Progenitor cell of endocrine pancreas (in vitro differentiated cells): Measurements from ENCODE around the gene PPP5C. TPM values are rescaled to one million over a fixed set of nuclear protein-coding genes. Genes with fewer than 3 reads are reported as not detected.

Experiments
- DNase-seq: peaks from one replicate; pipeline ENCODE4 v3.0.0; 2021; ENCODE audit warnings: low spot score; ENCODE audit not compliant: unreplicated experiment
- H3K27ac Mint-ChIP-seq: 2 replicates; pipeline ENCODE4 v1.8.0; 2021; ENCODE audit warnings: mild to moderate bottlenecking, moderate library complexity, mixed read lengths
- H3K27me3 Mint-ChIP-seq: 2 replicates; pipeline ENCODE4 v1.8.0; 2021; ENCODE audit warnings: mixed read lengths
- H3K36me3 Mint-ChIP-seq: 2 replicates; pipeline ENCODE4 v1.8.0; 2022; ENCODE audit warnings: mixed read lengths; ENCODE audit not compliant: insufficient read depth
- H3K4me1 Mint-ChIP-seq: 2 replicates; pipeline ENCODE4 v1.8.0; 2021; ENCODE audit warnings: low read depth, mixed read lengths
- H3K4me3 Mint-ChIP-seq: 2 replicates; pipeline ENCODE4 v1.8.0; 2021; ENCODE audit warnings: low read depth, mild to moderate bottlenecking, moderate library complexity, mixed read lengths
- H3K9me3 Mint-ChIP-seq: 2 replicates; pipeline ENCODE4 v1.8.0; 2021; ENCODE audit warnings: low read depth, mixed read lengths
- total RNA-seq: library from RNA; stranded (reverse); gene quantifications from 2 replicates; pipeline ENCODE4 v1.2.1, GENCODE V29; 2021
- TF ChIP-seq, protein P1 (sequence below): fragments of 200-600 bp; sonication (generic); IDR thresholded peaks from one replicate; pipeline ENCODE4 v1.5.0; 2021; ENCODE audit warnings: antibody characterized with exemption, mild to moderate bottlenecking; ENCODE audit not compliant: unreplicated experiment

The PPP5C gene
- total RNA-seq, 1 donor from 2014 or later = 97.8 TPM

- no peak for DNase-seq
- H3K4me3 Mint-ChIP-seq = no peak overlapping the region
- H3K9me3 Mint-ChIP-seq = no peaks in the 10 kb centered on the region
- H3K4me1 Mint-ChIP-seq = no peaks in the 10 kb centered on the region
- no peak overlapping the region for H3K27ac Mint-ChIP-seq
- peaks cover 10% of the 10 kb centered on the region for H3K36me3 Mint-ChIP-seq
- TF ChIP-seq, protein P1, sequence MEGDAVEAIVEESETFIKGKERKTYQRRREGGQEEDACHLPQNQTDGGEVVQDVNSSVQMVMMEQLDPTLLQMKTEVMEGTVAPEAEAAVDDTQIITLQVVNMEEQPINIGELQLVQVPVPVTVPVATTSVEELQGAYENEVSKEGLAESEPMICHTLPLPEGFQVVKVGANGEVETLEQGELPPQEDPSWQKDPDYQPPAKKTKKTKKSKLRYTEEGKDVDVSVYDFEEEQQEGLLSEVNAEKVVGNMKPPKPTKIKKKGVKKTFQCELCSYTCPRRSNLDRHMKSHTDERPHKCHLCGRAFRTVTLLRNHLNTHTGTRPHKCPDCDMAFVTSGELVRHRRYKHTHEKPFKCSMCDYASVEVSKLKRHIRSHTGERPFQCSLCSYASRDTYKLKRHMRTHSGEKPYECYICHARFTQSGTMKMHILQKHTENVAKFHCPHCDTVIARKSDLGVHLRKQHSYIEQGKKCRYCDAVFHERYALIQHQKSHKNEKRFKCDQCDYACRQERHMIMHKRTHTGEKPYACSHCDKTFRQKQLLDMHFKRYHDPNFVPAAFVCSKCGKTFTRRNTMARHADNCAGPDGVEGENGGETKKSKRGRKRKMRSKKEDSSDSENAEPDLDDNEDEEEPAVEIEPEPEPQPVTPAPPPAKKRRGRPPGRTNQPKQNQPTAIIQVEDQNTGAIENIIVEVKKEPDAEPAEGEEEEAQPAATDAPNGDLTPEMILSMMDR = no peak
- H3K27me3 Mint-ChIP-seq = no peaks in the 10 kb centered on the region
Measured at GRCh38 chr19:46337487-46337886, 9.4 kb upstream of the PPP5C start.

DNA sequence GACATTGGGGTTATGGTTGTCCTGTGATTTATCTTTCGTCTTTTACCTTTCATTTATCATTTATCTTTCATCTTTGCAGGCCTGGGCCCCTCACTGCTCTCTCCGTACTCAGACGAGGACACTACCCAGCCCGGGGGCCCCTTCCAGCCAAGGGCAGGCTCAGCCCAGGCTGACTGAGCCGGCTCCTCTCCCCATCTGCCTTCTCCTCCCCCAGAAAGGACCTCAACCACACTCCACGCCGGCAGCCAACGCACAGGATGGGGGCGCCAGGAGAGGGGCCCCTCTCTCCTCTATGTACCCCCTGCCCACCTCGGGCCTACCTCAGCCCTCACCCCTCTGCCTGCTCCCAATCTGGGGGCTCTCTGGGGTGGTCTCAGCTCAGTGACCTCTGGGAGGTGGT, 7.4 kb upstream of the PPP5C start:
- Mint-ChIP-seq H3K9me3 (no peaks in the 10 kb centered on the region), H3K36me3 (peaks cover 10% of the 10 kb centered on the region), H3K27me3 (no peaks in the 10 kb centered on the region), H3K27ac (no peak overlapping the region), H3K4me3 (no peak overlapping the region), H3K4me1 (no peaks in the 10 kb centered on the region)
- DNase-seq = no peak
- TF ChIP-seq, protein P1 = no peak

DNA sequence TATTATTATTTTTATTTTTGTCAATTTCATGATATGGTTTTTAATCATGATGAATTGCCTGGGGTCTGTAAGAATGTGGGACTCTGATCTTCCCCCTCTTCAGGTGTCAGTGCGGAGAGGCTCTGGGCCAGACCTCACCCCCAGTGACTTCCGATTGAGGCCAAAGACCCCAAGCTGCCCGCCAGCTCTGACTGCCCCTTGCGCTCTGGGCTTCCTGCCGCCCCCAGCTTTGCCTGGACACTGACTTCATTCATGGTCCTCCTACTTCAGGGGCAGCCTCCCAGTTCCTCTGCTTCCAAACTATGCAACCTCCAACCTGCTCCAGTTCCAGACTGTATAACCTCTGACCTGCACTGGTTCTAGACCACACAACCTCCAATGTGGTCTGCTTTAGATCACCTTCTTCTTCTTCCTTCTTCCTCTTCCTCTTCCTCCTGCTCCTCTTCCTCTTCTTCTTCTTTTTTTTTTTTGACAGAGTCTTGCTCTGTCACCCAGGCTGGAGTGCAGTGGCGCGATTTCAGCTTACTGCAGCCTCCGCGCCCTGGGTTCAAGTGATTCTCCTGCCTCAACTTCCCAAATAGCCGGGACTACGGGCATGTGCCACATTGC, 6.7 kb upstream of the PPP5C start:
- Mint-ChIP-seq H3K9me3 (no peaks in the 10 kb centered on the region), H3K27me3 (no peaks in the 10 kb centered on the region), H3K4me3 (no peak overlapping the region), H3K4me1 (no peaks in the 10 kb centered on the region), H3K36me3 (peaks cover 10% of the 10 kb centered on the region), H3K27ac (no peak overlapping the region)
- TF ChIP-seq, protein P1 = no peak
- no peak for DNase-seq

DNA sequence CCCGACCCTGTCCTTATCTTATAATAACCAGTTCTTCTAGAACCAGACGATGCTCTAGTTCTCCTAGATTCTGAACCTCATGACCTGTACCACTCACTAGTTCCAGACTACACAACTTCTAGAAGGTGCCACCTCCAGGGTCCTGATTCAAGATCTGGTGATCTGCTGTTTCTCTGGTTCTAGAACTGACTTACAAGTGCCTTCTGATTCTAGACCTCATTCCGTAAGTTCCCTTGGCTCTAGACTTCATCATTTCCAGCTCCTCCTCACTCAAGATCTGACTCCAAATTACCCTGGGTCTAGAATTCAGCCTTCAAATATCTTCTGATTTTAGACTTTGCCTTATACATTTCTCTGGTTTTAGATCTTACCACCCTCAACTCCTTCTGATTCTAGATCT, 5.0 kb upstream of the PPP5C start:
- Mint-ChIP-seq H3K27me3 (no peaks in the 10 kb centered on the region), H3K9me3 (no peaks in the 10 kb centered on the region), H3K36me3 (peaks cover 10% of the 10 kb centered on the region), H3K4me3 (no peak overlapping the region), H3K27ac (no peak overlapping the region), H3K4me1 (no peaks in the 10 kb centered on the region)
- TF ChIP-seq, protein P1 = no peak
- no peak for DNase-seq

GRCh38 chr19:46344363-46344762, 2.5 kb upstream of the PPP5C start:
- Mint-ChIP-seq H3K27ac (no peak overlapping the region), H3K9me3 (no peaks in the 10 kb centered on the region), H3K4me3 (no peak overlapping the region), H3K36me3 (peaks cover 12% of the 10 kb centered on the region), H3K27me3 (no peaks in the 10 kb centered on the region), H3K4me1 (peaks cover 15% of the 10 kb centered on the region)
- DNase-seq = no peak
- TF ChIP-seq, protein P1 = no peak
